OCI-LY7 (cell line): ENCODE measurements around the gene TMTC2.

Source experiments
- CTCF ChIP-seq: fragments of 200-600 bp; sonication (generic); conservative IDR thresholded peaks from 2 replicates; pipeline ENCODE4 v1.5.1; 2014; ENCODE audit warnings: mild to moderate bottlenecking, antibody characterized with exemption, low read length, moderate library complexity, mixed read lengths
- EZH2phosphoT487 ChIP-seq: fragments of 200-600 bp; sonication (generic); IDR thresholded peaks from 2 replicates; pipeline ENCODE4 v1.6.1; 2018; ENCODE audit warnings: low read depth, borderline replicate concordance, mild to moderate bottlenecking, mixed run types, antibody characterized with exemption, low read length, moderate library complexity, mixed read lengths

DNA sequence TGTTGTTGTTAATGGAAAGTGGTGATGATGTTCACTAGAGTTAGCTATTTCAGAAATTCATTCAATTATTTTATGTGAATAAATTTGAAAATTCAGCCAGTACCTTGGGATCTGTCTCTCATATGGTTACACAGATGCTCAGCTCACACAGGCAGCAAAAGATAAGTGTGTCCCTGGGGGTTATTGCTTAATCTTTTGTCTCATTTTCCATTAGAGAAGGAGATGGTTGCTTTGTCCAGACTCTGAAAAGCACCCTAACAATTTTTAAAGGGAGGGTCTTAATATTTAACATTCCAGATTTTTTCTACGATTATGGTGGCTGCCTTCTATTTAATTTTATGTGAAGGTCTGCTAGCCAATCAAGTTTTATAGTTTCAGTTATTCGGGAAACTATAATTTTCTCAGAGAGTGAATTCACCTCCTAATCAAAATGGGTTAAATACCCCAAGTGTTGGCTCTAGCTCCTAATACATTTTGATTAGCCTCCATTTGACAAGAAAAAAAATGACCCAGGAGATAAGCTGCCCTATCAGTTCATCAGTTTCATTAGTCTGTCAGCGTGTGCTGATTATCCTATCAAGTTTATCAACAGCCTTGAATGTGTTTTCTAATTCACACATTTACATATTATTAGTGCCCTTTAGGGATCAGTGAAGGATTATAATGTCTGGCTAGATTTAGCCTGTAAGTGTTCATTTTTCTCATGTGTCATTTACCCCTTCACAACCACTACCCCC, 282.1 kb downstream of the TMTC2 start:
- TF ChIP-seq CTCF (no peak), EZH2phosphoT487 (no peak)
